Measurements from ENCODE around the gene TRIM4.

DNA sequence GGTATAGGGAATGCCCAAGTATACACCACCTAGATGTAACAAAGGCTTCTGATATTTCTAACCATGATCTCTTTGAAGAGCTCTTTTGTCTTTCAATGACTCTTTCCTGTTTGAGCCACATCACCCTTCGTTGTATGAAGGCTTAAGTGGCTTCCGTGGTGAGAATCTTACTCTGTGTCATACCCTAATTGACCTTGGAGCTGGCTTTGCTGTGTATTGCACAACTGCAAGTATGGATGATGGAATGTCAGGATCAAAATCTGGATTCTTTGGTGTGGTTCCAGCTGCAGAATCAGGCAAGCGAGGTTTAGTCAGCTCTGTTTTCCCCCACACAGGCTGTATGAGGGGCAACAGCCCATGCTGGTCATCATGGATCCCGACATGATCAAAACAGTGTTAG lies 75.5 kb downstream of the TRIM4 start:
- TF ChIP-seq, protein P1, sequence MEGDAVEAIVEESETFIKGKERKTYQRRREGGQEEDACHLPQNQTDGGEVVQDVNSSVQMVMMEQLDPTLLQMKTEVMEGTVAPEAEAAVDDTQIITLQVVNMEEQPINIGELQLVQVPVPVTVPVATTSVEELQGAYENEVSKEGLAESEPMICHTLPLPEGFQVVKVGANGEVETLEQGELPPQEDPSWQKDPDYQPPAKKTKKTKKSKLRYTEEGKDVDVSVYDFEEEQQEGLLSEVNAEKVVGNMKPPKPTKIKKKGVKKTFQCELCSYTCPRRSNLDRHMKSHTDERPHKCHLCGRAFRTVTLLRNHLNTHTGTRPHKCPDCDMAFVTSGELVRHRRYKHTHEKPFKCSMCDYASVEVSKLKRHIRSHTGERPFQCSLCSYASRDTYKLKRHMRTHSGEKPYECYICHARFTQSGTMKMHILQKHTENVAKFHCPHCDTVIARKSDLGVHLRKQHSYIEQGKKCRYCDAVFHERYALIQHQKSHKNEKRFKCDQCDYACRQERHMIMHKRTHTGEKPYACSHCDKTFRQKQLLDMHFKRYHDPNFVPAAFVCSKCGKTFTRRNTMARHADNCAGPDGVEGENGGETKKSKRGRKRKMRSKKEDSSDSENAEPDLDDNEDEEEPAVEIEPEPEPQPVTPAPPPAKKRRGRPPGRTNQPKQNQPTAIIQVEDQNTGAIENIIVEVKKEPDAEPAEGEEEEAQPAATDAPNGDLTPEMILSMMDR (IDR thresholded peaks at IDR 0.05; ENCODE audit: extremely low read depth in 1 of 2, insufficient read depth in 1 of 2, low read depth in 1 of 2, low read length in 2 of 2), result no peak
- TF ChIP-seq GATA2 (IDR thresholded peaks at IDR 0.05; ENCODE audit: insufficient read depth, insufficient read length, low read depth, low read length), result no peak
- no peak for TF ChIP-seq POLR2AphosphoS5 (IDR thresholded peaks at IDR 0.05; ENCODE audit: insufficient read depth, low read depth, low read length)
- TF ChIP-seq POLR2A (IDR thresholded peaks at IDR 0.05; ENCODE audit: low read depth, low read length), result no peak
- no peak for TF ChIP-seq FOS (IDR thresholded peaks at IDR 0.05; ENCODE audit: borderline replicate concordance, insufficient read depth, low read length)
- no peak for TF ChIP-seq EZH2 (IDR thresholded peaks at IDR 0.05; ENCODE audit: borderline replicate concordance, low read depth, low read length, severe bottlenecking)
